Measurements from ENCODE around the gene NRAP. TPM values are rescaled to one million over a fixed set of nuclear protein-coding genes. Genes with fewer than 3 reads are reported as not detected.

Gene NRAP
- total and polyA plus RNA-seq, 12 donors: 168 to 1,999 (median 1,161) TPM

- TF ChIP-seq, protein P1, sequence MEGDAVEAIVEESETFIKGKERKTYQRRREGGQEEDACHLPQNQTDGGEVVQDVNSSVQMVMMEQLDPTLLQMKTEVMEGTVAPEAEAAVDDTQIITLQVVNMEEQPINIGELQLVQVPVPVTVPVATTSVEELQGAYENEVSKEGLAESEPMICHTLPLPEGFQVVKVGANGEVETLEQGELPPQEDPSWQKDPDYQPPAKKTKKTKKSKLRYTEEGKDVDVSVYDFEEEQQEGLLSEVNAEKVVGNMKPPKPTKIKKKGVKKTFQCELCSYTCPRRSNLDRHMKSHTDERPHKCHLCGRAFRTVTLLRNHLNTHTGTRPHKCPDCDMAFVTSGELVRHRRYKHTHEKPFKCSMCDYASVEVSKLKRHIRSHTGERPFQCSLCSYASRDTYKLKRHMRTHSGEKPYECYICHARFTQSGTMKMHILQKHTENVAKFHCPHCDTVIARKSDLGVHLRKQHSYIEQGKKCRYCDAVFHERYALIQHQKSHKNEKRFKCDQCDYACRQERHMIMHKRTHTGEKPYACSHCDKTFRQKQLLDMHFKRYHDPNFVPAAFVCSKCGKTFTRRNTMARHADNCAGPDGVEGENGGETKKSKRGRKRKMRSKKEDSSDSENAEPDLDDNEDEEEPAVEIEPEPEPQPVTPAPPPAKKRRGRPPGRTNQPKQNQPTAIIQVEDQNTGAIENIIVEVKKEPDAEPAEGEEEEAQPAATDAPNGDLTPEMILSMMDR (IDR thresholded peaks at IDR 0.05): no peak
- H3K36me3 ChIP-seq: peaks cover 0 to 51% (median 14%) of the 10 kb centered on the region in 9 donors
- H3K27ac ChIP-seq: no peak overlapping the region
- no peak for ATAC-seq
- intact Hi-C loops (cut with DNase I): no loop called here
- H3K9me3 ChIP-seq: peaks cover 0 to 81% (median 46%) of the 10 kb centered on the region in 11 donors
- H3K27me3 ChIP-seq: no peaks in the 10 kb centered on the region
- 66 to 67% methylated on average over 3 of the region's 3 CpGs for WGBS, 2 donors
- DNase-seq: no peak
- H3K4me1 ChIP-seq: peaks cover 0 to 7% (median 0%) of the 10 kb centered on the region in 9 donors
- H3K4me3 ChIP-seq: no peak overlapping the region
Observed at GRCh38 chr10:113690749-113691148, 26.9 kb upstream of the NRAP start.

DNA sequence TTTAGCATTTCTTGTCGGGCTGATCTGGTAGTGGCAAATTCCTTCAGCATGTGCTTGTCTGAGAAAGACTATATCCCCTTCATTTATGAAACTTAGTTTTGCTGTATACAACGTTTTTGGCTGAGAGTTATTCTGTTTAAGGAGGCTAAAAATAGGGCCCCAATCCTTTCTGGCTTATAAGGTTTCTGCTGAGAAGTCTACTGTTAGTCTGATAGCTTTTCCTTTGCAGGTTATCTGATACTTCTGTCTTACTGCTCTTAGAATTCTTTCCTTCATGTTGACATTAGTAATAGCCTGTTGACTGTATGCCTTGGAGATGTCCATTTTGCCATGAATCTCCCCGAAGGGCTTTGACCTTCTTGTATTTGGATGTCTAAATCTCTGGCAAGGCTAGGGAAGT is 25.7 kb upstream of the NRAP start:
- intact Hi-C loops (cut with DNase I): no loop called here
- 70 to 73% methylated on average over 3 of the region's 3 CpGs for WGBS, 2 donors
- no peak overlapping the region for H3K27ac ChIP-seq
- DNase-seq (no peak), ATAC-seq (no peak)
- no peak overlapping the region for H3K4me3 ChIP-seq
- H3K9me3 ChIP-seq: peaks cover 0 to 92% (median 55%) of the 10 kb centered on the region in 11 donors
- H3K27me3 ChIP-seq: no peaks in the 10 kb centered on the region
- peaks cover 0 to 7% (median 0%) of the 10 kb centered on the region in 9 donors for H3K4me1 ChIP-seq
- peaks cover 0 to 46% (median 14%) of the 10 kb centered on the region in 9 donors for H3K36me3 ChIP-seq
- TF ChIP-seq, protein P1 (IDR thresholded peaks at IDR 0.05): no peak

DNA sequence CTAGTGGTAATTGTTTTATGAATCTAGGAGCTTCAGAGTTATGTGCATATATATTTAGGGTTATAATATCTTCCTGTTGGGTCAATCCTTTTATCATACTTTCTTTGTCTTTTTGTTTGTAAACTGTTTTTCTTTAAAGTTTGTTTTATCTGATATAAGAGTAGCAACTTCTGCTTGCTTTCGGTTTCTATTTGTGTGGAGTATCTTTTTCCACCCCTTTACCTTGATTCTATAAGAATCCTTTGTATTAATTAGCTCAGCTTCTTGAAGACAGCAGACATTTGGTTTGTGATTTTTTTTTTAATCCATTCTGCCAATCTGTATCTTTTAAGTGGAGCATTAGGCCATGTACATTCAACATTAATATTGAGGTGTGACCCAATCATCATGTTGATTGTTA is 25.2 kb upstream of the NRAP start:
- no peaks in the 10 kb centered on the region for H3K27me3 ChIP-seq
- ATAC-seq (no peak), DNase-seq (no peak)
- WGBS, 2 donors: 93 to 95% methylated on average over 1 of the region's 1 CpG
- peaks cover 0 to 92% (median 54%) of the 10 kb centered on the region in 11 donors for H3K9me3 ChIP-seq
- peaks cover 0 to 41% (median 13%) of the 10 kb centered on the region in 9 donors for H3K36me3 ChIP-seq
- intact Hi-C loops (cut with DNase I): no loop called here
- TF ChIP-seq, protein P1 (IDR thresholded peaks at IDR 0.05): no peak
- peaks cover 0 to 7% (median 0%) of the 10 kb centered on the region in 9 donors for H3K4me1 ChIP-seq
- H3K4me3 ChIP-seq: no peak overlapping the region
- no peak overlapping the region for H3K27ac ChIP-seq

DNA sequence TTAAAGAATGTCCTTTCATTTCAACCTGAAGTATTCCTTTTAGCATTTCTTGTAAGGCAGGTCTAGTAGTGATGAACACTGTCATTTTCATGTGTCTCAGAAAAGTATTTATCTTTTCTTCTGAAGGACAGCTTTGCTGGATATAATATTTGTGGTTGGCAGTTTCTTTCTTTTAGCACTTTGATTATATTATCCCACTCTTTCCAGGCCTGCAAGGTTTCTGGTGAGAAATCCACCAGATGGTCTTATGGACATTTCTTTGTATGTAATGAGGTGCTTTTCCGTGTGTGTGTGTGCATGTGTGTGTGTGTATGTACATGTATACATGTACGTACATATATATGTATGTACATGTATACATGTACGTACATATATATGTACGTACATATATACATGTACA is 23.2 kb upstream of the NRAP start:
- H3K9me3 ChIP-seq: peaks cover 0 to 72% (median 38%) of the 10 kb centered on the region in 11 donors
- DNase-seq (no peak), ATAC-seq (no peak)
- H3K4me3 ChIP-seq: no peak overlapping the region
- intact Hi-C loops (cut with DNase I): no loop called here
- no peaks in the 10 kb centered on the region for H3K27me3 ChIP-seq
- WGBS, 2 donors: 95 to 97% methylated on average over 4 of the region's 4 CpGs
- H3K27ac ChIP-seq: no peak overlapping the region
- TF ChIP-seq, protein P1 (IDR thresholded peaks at IDR 0.05): no peak
- H3K4me1 ChIP-seq: peaks cover 0 to 13% (median under 1%) of the 10 kb centered on the region in 9 donors
- H3K36me3 ChIP-seq: peaks cover 0 to 30% (median 5%) of the 10 kb centered on the region in 9 donors
